Islet precursor cell (in vitro differentiated cells): ENCODE measurements around the gene GPR101.
"Not testable (repeated sequence)": the region's sequence is repeated elsewhere in the genome, so short reads cannot be mapped to it uniquely, and the experiment has no call there.

ENCODE experiments used
- DNase-seq: peaks from one replicate; pipeline ENCODE4 v3.0.0-alpha.2; 2018

The GPR101 gene

GRCh38 chrX:137025930-137026329, 7.9 kb downstream of the GPR101 start:
- DNase-seq = no peak

GRCh38 chrX:137000236-137000635, 33.6 kb downstream of the GPR101 start:
- DNase-seq = not testable (repeated sequence)

- DNase-seq = no peak
These were observed 34.8 kb downstream of the GPR101 start for GRCh38 chrX:136999024-136999423.
